Stimulated activated CD4-positive, alpha-beta T cell treated with anti-CD3 and anti-CD28 coated beads, Interleukin-1b, Interleukin-23, amount 100 ng/mL, for 24 hours (primary cell): ENCODE data around the gene OSMR.

Experiments
- DNase-seq, 4 experiments: peaks; one replicate each; pipeline ENCODE4 v3.0.0-alpha.2; 2020; ENCODE audit warnings: low read depth in 4 of 4, low spot score in 1 of 4

OSMR gene

GRCh38 chr5:38925154-38925925 lies 79.5 kb downstream of the OSMR start:
- DNase-seq, result no peak

GRCh38 chr5:38926121-38926520 lies 80.3 kb downstream of the OSMR start:
- DNase-seq, result no peak

GRCh38 chr5:38927470-38927869 lies 81.7 kb downstream of the OSMR start:
- no peak for DNase-seq

GRCh38 chr5:38929838-38930237 lies 84.0 kb downstream of the OSMR start:
- no peak for DNase-seq

GRCh38 chr5:38931731-38932130 lies 85.9 kb downstream of the OSMR start:
- no peak for DNase-seq

GRCh38 chr5:38932854-38933408 lies 87.1 kb downstream of the OSMR start:
- DNase-seq, result no peak

GRCh38 chr5:38935437-38935836 lies 89.6 kb downstream of the OSMR start:
- DNase-seq, result no peak

GRCh38 chr5:38936269-38936668 lies 90.5 kb downstream of the OSMR start:
- no peak for DNase-seq

- no peak for DNase-seq
Observed at GRCh38 chr5:38938424-38938823, 92.6 kb downstream of the OSMR start.

GRCh38 chr5:38938973-38939372 lies 93.2 kb downstream of the OSMR start:
- no peak for DNase-seq

GRCh38 chr5:38940230-38940858 lies 94.5 kb downstream of the OSMR start:
- DNase-seq, result no peak

- no peak for DNase-seq
Observed at GRCh38 chr5:38941912-38942311, 96.1 kb downstream of the OSMR start.

- DNase-seq, result no peak
Observed at GRCh38 chr5:38944282-38944681, 98.5 kb downstream of the OSMR start.

- DNase-seq, result no peak
Observed at GRCh38 chr5:38948501-38948900, 102.7 kb downstream of the OSMR start.

- no peak for DNase-seq
Observed at GRCh38 chr5:38953426-38954012, 107.7 kb downstream of the OSMR start.

GRCh38 chr5:38961691-38962090 lies 115.9 kb downstream of the OSMR start:
- no peak for DNase-seq

GRCh38 chr5:38968665-38969064 lies 122.9 kb downstream of the OSMR start:
- no peak for DNase-seq

GRCh38 chr5:38978036-38978435 lies 132.2 kb downstream of the OSMR start:
- DNase-seq, result no peak

GRCh38 chr5:38979535-38979934 lies 133.7 kb downstream of the OSMR start:
- no peak for DNase-seq
